Mesendoderm (in vitro differentiated cells): ENCODE data around the gene INSRR.

ENCODE experiments used
- DNase-seq: peaks from one replicate; pipeline ENCODE4 v3.0.0; 2013
- H2AK5ac ChIP-seq: 2 replicates; pipeline ENCODE4 v1.6.1; 2013; ENCODE audit warnings: low read length, inconsistent platforms
- H2BK120ac ChIP-seq: 2 replicates; pipeline ENCODE4 v1.6.1; 2013; ENCODE audit warnings: low read depth, mild to moderate bottlenecking, low read length, moderate library complexity, mixed read lengths
- H2BK15ac ChIP-seq: replicated peaks from 2 replicates; pipeline ENCODE4 v1.6.1; 2013; ENCODE audit warnings: low read depth, mild to moderate bottlenecking, moderate library complexity
- H2BK5ac ChIP-seq: 2 replicates; pipeline ENCODE4 v1.6.1; 2013; ENCODE audit warnings: low read length, inconsistent platforms
- H3K18ac ChIP-seq: 2 replicates; pipeline ENCODE4 v1.6.1; 2013; ENCODE audit warnings: mild to moderate bottlenecking, low read length, mixed read lengths
- H3K23ac ChIP-seq: one replicate; pipeline ENCODE4 v1.6.1; 2013; ENCODE audit warnings: low read length
- H3K27ac ChIP-seq: 2 replicates; pipeline ENCODE4 v1.5.1; 2013; ENCODE audit warnings: low read depth, mild to moderate bottlenecking, inconsistent platforms, low read length, moderate library complexity
- H3K27me3 ChIP-seq: 2 replicates; pipeline ENCODE4 v1.6.1; 2013; ENCODE audit warnings: low read length, control low read depth, mild to moderate bottlenecking, inconsistent platforms; ENCODE audit not compliant: insufficient read depth, poor library complexity
- H3K36me3 ChIP-seq: 2 replicates; pipeline ENCODE4 v1.6.1; 2013; ENCODE audit warnings: low read length, inconsistent platforms; ENCODE audit not compliant: control insufficient read depth, insufficient read depth
- H3K4ac ChIP-seq: one replicate; pipeline ENCODE4 v1.6.1; 2013; ENCODE audit warnings: low read depth, mild to moderate bottlenecking, low read length, moderate library complexity
- H3K4me1 ChIP-seq: 2 replicates; pipeline ENCODE4 v1.6.1; 2013; ENCODE audit warnings: low read depth, low read length, inconsistent platforms; ENCODE audit not compliant: control insufficient read depth
- H3K4me2 ChIP-seq: 2 replicates; pipeline ENCODE4 v1.6.1; 2013; ENCODE audit warnings: low read length
- H3K4me3 ChIP-seq: 2 replicates; pipeline ENCODE4 v1.5.1; 2013; ENCODE audit warnings: mild to moderate bottlenecking, low read length
- H3K56ac ChIP-seq: one replicate; pipeline ENCODE4 v1.6.1; 2013; ENCODE audit warnings: low read length
- H3K79me1 ChIP-seq: 2 replicates; pipeline ENCODE4 v1.6.1; 2013; ENCODE audit warnings: low read length, inconsistent platforms
- H3K79me2 ChIP-seq: 2 replicates; pipeline ENCODE4 v1.6.1; 2013; ENCODE audit warnings: mild to moderate bottlenecking, low read length; ENCODE audit not compliant: control insufficient read depth, insufficient read depth
- H3K9ac ChIP-seq: 2 replicates; pipeline ENCODE4 v1.6.1; 2013; ENCODE audit warnings: low read length, inconsistent platforms
- H4K5ac ChIP-seq: one replicate; pipeline ENCODE4 v1.6.1; 2013; ENCODE audit warnings: low read length
- H4K8ac ChIP-seq: one replicate; pipeline ENCODE4 v1.6.1; 2013; ENCODE audit warnings: low read depth, mild to moderate bottlenecking, control low read depth, low read length, moderate library complexity
- WGBS: extraction: QIAGEN DNeasy Blood & Tissue Kit; methylation state at CpG from one replicate; pipeline ENCODE4 v1.1.7; 2013; ENCODE audit warnings: low lambda C conversion rate, missing lambda C conversion rate; ENCODE audit not compliant: insufficient coverage; ENCODE audit errors: extremely low coverage; 5-methylcytosine and 5-hydroxymethylcytosine counted together

Gene INSRR

GRCh38 chr1:156845953-156846545 lies 12.9 kb downstream of the INSRR start:
- H2BK120ac ChIP-seq, result no peak overlapping the region
- no peak overlapping the region for H3K18ac ChIP-seq

DNA sequence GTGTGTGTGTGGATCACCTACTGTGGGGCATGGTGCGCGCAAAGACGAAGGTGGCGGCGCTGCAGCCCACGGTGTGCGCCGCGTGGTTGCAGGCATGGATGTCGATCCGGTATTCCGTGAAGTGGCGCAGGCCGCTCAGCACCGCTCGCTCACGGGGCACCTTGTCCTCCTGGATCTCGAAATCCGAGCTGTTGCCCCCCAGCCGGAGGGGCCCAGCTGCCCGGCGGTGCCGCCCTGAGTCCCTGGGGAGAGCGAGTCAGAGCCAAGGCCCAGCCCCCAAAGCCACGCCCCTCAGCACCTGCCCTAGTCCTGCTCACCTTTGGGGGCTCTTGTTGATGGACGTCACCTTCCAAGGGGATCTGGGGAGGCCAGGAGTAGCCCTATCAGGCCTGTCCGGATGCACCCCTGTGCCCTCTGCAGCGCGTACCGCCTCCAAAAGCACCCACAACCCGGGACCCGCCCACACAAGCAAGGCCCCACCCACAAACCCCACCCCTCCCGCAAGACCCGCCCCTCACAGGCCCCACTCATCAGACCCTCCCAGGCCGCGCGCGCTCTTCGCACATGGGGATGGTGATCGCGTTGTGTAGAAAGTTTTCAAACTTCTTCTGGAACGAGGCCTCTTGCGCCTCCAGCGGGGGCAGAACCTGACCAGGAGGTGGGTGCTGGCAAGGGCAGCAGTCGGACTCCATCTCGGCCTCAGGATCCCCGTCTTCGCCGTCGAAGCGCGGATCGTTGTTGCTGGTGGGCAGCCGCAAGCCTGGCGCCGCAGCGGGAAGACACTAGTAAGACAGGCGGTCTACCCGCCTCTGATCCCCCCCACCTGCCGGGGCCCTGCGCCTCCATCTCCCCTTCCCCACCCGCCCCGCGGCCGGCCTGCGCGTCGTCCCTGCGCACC lies 13.6 kb downstream of the INSRR start:
- H3K79me2 ChIP-seq, result no peaks in the 10 kb centered on the region
- H3K36me3 ChIP-seq, result no peaks in the 10 kb centered on the region
- WGBS, result no CpG with 5 or more reads among the region's 69 CpGs
- no peak overlapping the region for H2BK120ac ChIP-seq
- H3K27ac ChIP-seq, result no peak overlapping the region
- peak overlapping the region; percentile 3 for H3K4me2 ChIP-seq
- no peak overlapping the region for H3K23ac ChIP-seq
- H2BK15ac ChIP-seq, result no peak overlapping the region
- no peaks in the 10 kb centered on the region for H3K79me1 ChIP-seq
- H3K56ac ChIP-seq, result no peak overlapping the region
- peaks cover 45% of the 10 kb centered on the region for H3K27me3 ChIP-seq
- H3K18ac ChIP-seq, result no peak overlapping the region
- H4K5ac ChIP-seq, result no peak overlapping the region
- H2AK5ac ChIP-seq, result no peak overlapping the region
- no peak overlapping the region for H3K9ac ChIP-seq
- H3K4me1 ChIP-seq, result no peaks in the 10 kb centered on the region
- DNase-seq, result no peak
- no peak overlapping the region for H4K8ac ChIP-seq
- H3K4ac ChIP-seq, result no peak overlapping the region
- H3K4me3 ChIP-seq, result no peak overlapping the region
- H2BK5ac ChIP-seq, result no peak overlapping the region

More at GRCh38 chr1:156845953-156846545, 12.9 kb downstream of the INSRR start:
- H4K8ac ChIP-seq, result no peak overlapping the region
- H3K4me3 ChIP-seq, result no peak overlapping the region
- H2BK15ac ChIP-seq, result no peak overlapping the region
- H3K27ac ChIP-seq, result no peak overlapping the region
- no peaks in the 10 kb centered on the region for H3K36me3 ChIP-seq
- no CpG with 5 or more reads among the region's 18 CpGs for WGBS
- peaks cover 45% of the 10 kb centered on the region for H3K27me3 ChIP-seq
- no peak overlapping the region for H2BK5ac ChIP-seq
- H3K9ac ChIP-seq, result no peak overlapping the region
- no peaks in the 10 kb centered on the region for H3K4me1 ChIP-seq
- no peaks in the 10 kb centered on the region for H3K79me2 ChIP-seq
- no peak overlapping the region for H3K4ac ChIP-seq
- no peak overlapping the region for H3K23ac ChIP-seq
- no peak overlapping the region for H3K56ac ChIP-seq
- no peaks in the 10 kb centered on the region for H3K79me1 ChIP-seq
- no peak for DNase-seq
- no peak overlapping the region for H3K4me2 ChIP-seq
- no peak overlapping the region for H2AK5ac ChIP-seq
- H4K5ac ChIP-seq, result no peak overlapping the region

- no peak overlapping the region for H4K8ac ChIP-seq
- no peak overlapping the region for H3K56ac ChIP-seq
- no peak for DNase-seq
- no peaks in the 10 kb centered on the region for H3K79me2 ChIP-seq
- H4K5ac ChIP-seq, result no peak overlapping the region
- H2BK5ac ChIP-seq, result no peak overlapping the region
- no peaks in the 10 kb centered on the region for H3K79me1 ChIP-seq
- no peak overlapping the region for H3K4me3 ChIP-seq
- H2BK15ac ChIP-seq, result no peak overlapping the region
- H3K23ac ChIP-seq, result no peak overlapping the region
- no peaks in the 10 kb centered on the region for H3K36me3 ChIP-seq
- no peak overlapping the region for H2AK5ac ChIP-seq
- no CpG with 5 or more reads among the region's 14 CpGs for WGBS
- H2BK120ac ChIP-seq, result no peak overlapping the region
- H3K4ac ChIP-seq, result no peak overlapping the region
- no peak overlapping the region for H3K18ac ChIP-seq
- H3K9ac ChIP-seq, result no peak overlapping the region
- H3K4me1 ChIP-seq, result no peaks in the 10 kb centered on the region
- no peak overlapping the region for H3K27ac ChIP-seq
- no peak overlapping the region for H3K4me2 ChIP-seq
- peaks cover 45% of the 10 kb centered on the region for H3K27me3 ChIP-seq
These were observed 14.3 kb downstream of the INSRR start for GRCh38 chr1:156844638-156845037.

DNA sequence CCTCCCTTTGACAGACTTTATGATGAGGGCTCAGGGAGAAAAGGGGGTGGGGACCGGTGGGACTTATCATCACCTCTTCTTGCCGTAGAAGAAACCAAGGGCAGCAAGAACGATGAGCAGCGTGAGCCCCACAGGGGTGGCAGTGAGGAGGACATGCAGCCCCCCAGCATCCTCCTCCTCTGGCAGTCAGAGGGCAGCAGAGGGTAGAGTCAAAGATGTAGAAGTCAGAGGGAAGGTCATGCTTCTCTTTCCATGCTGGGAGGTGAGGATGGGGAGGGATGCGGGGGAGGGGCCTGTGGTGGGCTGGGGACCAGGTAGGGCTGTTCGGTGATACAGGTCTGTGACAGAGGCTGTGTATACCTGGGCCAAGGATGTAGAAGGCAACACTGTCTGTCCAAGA lies 14.8 kb downstream of the INSRR start:
- Histone ChIP-seq H3K79me2 (no peaks in the 10 kb centered on the region), H3K4me1 (no peaks in the 10 kb centered on the region), H3K27ac (no peak overlapping the region), H2BK120ac (no peak overlapping the region), H3K27me3 (peaks cover 41% of the 10 kb centered on the region), H3K4me2 (no peak overlapping the region), H3K36me3 (no peaks in the 10 kb centered on the region), H4K8ac (no peak overlapping the region), H3K4me3 (no peak overlapping the region), H3K18ac (no peak overlapping the region), H4K5ac (no peak overlapping the region), H3K4ac (no peak overlapping the region), H3K79me1 (no peaks in the 10 kb centered on the region), H3K56ac (no peak overlapping the region), H2AK5ac (no peak overlapping the region), H3K23ac (no peak overlapping the region), H3K9ac (no peak overlapping the region), H2BK5ac (no peak overlapping the region), H2BK15ac (no peak overlapping the region)
- no CpG with 5 or more reads among the region's 6 CpGs for WGBS
- DNase-seq, result no peak

DNA sequence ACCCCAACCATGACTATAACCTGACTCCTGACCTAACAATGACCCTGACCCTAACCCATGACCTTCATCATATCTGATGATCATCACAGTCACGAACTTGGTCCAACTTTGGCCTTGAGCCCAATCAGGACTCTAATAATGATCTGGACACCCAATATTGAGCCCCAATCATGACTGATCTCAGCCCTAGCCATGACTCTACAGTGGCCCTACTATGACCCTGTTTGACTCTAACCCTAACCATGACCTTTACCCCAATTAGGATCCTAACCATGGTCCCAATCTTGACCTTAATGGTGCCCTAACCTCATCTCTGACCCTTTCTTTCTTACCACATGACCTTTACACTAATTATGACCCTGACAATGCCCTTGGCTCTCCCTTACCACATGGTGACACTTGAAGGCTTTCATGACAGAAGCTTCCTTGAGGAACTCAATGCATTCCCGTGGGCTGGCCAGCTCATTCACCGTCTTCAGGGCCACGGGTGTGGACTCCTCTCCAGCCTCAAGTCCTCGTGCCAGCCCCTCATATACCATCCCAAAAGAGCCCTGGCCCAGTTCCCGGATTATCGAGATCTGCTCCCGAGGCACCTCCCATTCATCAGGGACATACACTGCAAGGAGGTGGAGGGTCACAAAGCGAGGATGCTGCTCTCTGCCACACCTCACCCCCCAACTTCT lies 16.2 kb downstream of the INSRR start:
- no peaks in the 10 kb centered on the region for H3K36me3 ChIP-seq
- no peak overlapping the region for H3K4me3 ChIP-seq
- H3K4ac ChIP-seq, result no peak overlapping the region
- H3K79me1 ChIP-seq, result no peaks in the 10 kb centered on the region
- no peak overlapping the region for H4K5ac ChIP-seq
- H3K9ac ChIP-seq, result no peak overlapping the region
- no peak overlapping the region for H2BK5ac ChIP-seq
- H2BK15ac ChIP-seq, result no peak overlapping the region
- H3K27ac ChIP-seq, result no peak overlapping the region
- H3K56ac ChIP-seq, result no peak overlapping the region
- no peaks in the 10 kb centered on the region for H3K79me2 ChIP-seq
- peaks cover 30% of the 10 kb centered on the region for H3K27me3 ChIP-seq
- H3K18ac ChIP-seq, result no peak overlapping the region
- no peaks in the 10 kb centered on the region for H3K4me1 ChIP-seq
- H3K4me2 ChIP-seq, result no peak overlapping the region
- no peak overlapping the region for H4K8ac ChIP-seq
- no CpG with 5 or more reads among the region's 9 CpGs for WGBS
- H2BK120ac ChIP-seq, result no peak overlapping the region
- H2AK5ac ChIP-seq, result no peak overlapping the region
- no peak for DNase-seq
- H3K23ac ChIP-seq, result no peak overlapping the region
